ENCODE results near the gene ANKRD55. TPM values are rescaled to one million over a fixed set of nuclear protein-coding genes. Genes with fewer than 3 reads are reported as not detected.

Gene ANKRD55
- polyA plus RNA-seq, 1 of the 3 experiments (the other 2 are of a cell fraction), result not detected

- H3F3A ChIP-seq (replicated peaks; ENCODE audit: insufficient read depth), result peaks cover 6% of the 10 kb centered on the region
- ChIA-PET POLR2A (no interaction called here), CTCF (no interaction called here)
- H2AFZ ChIP-seq (ENCODE audit: low read depth), result no peak overlapping the region
- H3K9me3 ChIP-seq, result no peaks in the 10 kb centered on the region
- no peaks in the 10 kb centered on the region for H3K9me2 ChIP-seq
- H3K9ac ChIP-seq, result no peak overlapping the region
- H3K4me1 ChIP-seq (ENCODE audit: control insufficient read depth in 1 of 2, insufficient read depth in 2 of 2, low read depth in 1 of 2, low read length in 1 of 2), result peaks cover 6% of the 10 kb centered on the region in 2 experiments; a peak in 1 of 4 replicates
- no peak overlapping the region for H3K4me2 ChIP-seq
- H3K36me3 ChIP-seq (replicated peaks in 1 of 2; ENCODE audit: control insufficient read depth in 1 of 2, insufficient read depth in 2 of 2, low read length in 1 of 2), result no peaks in the 10 kb centered on the region
- no peaks in the 10 kb centered on the region for H3K27me3 ChIP-seq (ENCODE audit: insufficient read depth)
- 85% methylated on average over 2 of the region's 2 CpGs for WGBS (ENCODE audit: low lambda C conversion rate)
- H3K4me3 ChIP-seq (ENCODE audit: low read depth in 2 of 2, low read length in 1 of 2), result no peak overlapping the region
- no peaks in the 10 kb centered on the region for H3K79me2 ChIP-seq (ENCODE audit: insufficient read depth)
- no peak for DNase-seq
- no peaks in the 10 kb centered on the region for H4K20me1 ChIP-seq (ENCODE audit: insufficient read depth)
- no peak for TF ChIP-seq TCF12 (IDR thresholded peaks at IDR 0.05)
- TF ChIP-seq TEAD4 (IDR thresholded peaks at IDR 0.05; ENCODE audit: borderline replicate concordance, insufficient read depth), result no peak
- TF ChIP-seq GABPA (IDR thresholded peaks at IDR 0.05; ENCODE audit: low read depth), result no peak
- TF ChIP-seq YY1 (IDR thresholded peaks at IDR 0.05; ENCODE audit: low read depth), result no peak
- no peak for TF ChIP-seq SMC3 (IDR thresholded peaks at IDR 0.05; ENCODE audit: low read depth, low read length)
- no peak for TF ChIP-seq EZH2phosphoT487 (IDR thresholded peaks at IDR 0.05; ENCODE audit: borderline replicate concordance, low read depth)
- no peak for TF ChIP-seq FOXM1 (IDR thresholded peaks at IDR 0.05; ENCODE audit: low read depth)
- H3K27ac ChIP-seq (ENCODE audit: low read depth in 2 of 2, low read length in 1 of 2), result no peak overlapping the region
Measured at GRCh38 chr5:56167519-56167918, 65.6 kb downstream of the ANKRD55 start.

- H3K9me3 ChIP-seq, result no peaks in the 10 kb centered on the region
- H3F3A ChIP-seq (replicated peaks; ENCODE audit: insufficient read depth), result peaks cover 6% of the 10 kb centered on the region
- DNase-seq, result no peak
- H4K20me1 ChIP-seq (ENCODE audit: insufficient read depth), result no peaks in the 10 kb centered on the region
- H3K9ac ChIP-seq, result no peak overlapping the region
- no peaks in the 10 kb centered on the region for H3K36me3 ChIP-seq (replicated peaks in 1 of 2; ENCODE audit: control insufficient read depth in 1 of 2, insufficient read depth in 2 of 2, low read length in 1 of 2)
- H3K27me3 ChIP-seq (ENCODE audit: insufficient read depth), result no peaks in the 10 kb centered on the region
- peaks cover 6 to 9% of the 10 kb centered on the region in 2 experiments; a peak in 1 of 4 replicates for H3K4me1 ChIP-seq (ENCODE audit: control insufficient read depth in 1 of 2, insufficient read depth in 2 of 2, low read depth in 1 of 2, low read length in 1 of 2)
- H2AFZ ChIP-seq (ENCODE audit: low read depth), result no peak overlapping the region
- ChIA-PET POLR2A (no interaction called here), CTCF (no interaction called here)
- no peak overlapping the region for H3K4me3 ChIP-seq (ENCODE audit: low read depth in 2 of 2, low read length in 1 of 2)
- TF ChIP-seq RCOR1 (IDR thresholded peaks at IDR 0.05; ENCODE audit: low read length), result no peak
- no peak for TF ChIP-seq ZBTB33 (IDR thresholded peaks at IDR 0.05; ENCODE audit: borderline replicate concordance, low read depth)
- no peak for TF ChIP-seq TAF1 (IDR thresholded peaks at IDR 0.05; ENCODE audit: borderline replicate concordance, low read depth, low read length)
- no peak for TF ChIP-seq EP300 (IDR thresholded peaks at IDR 0.05; ENCODE audit: borderline replicate concordance in 1 of 2, low read depth in 1 of 2, low read length in 1 of 2)
- TF ChIP-seq SIN3A (IDR thresholded peaks at IDR 0.05; ENCODE audit: borderline replicate concordance, low read depth, low read length), result no peak
- TF ChIP-seq MXI1 (IDR thresholded peaks at IDR 0.05; ENCODE audit: low read depth, low read length), result no peak
- TF ChIP-seq JUND (IDR thresholded peaks at IDR 0.05), result no peak
- no peak for TF ChIP-seq NFIC (IDR thresholded peaks at IDR 0.05; ENCODE audit: borderline replicate concordance)
- TF ChIP-seq REST (IDR thresholded peaks at IDR 0.05; ENCODE audit: low read depth, low read length), result no peak
- no peak for TF ChIP-seq RAD21 (IDR thresholded peaks at IDR 0.05; ENCODE audit: low read length)
- TF ChIP-seq ELF1 (IDR thresholded peaks at IDR 0.05), result no peak
- no peak for TF ChIP-seq USF1 (IDR thresholded peaks at IDR 0.05; ENCODE audit: borderline replicate concordance, low read depth)
- no peak for TF ChIP-seq YY1 (IDR thresholded peaks at IDR 0.05; ENCODE audit: low read depth)
- H3K4me2 ChIP-seq, result no peak overlapping the region
- H3K9me2 ChIP-seq, result no peaks in the 10 kb centered on the region
- no peaks in the 10 kb centered on the region for H3K79me2 ChIP-seq (ENCODE audit: insufficient read depth)
- no peak overlapping the region for H3K27ac ChIP-seq (ENCODE audit: low read depth in 2 of 2, low read length in 1 of 2)
- WGBS (ENCODE audit: low lambda C conversion rate), result 85% methylated on average over 6 of the region's 6 CpGs
Measured at GRCh38 chr5:56166671-56167385, 66.3 kb downstream of the ANKRD55 start.
